ENCODE results near the gene DUSP22.
"Not testable (repeated sequence)": the region's sequence is repeated elsewhere in the genome, so short reads cannot be mapped to it uniquely, and the experiment has no call there.

The DUSP22 gene

GRCh38 chr6:291697-292505 is at the start of gene DUSP22:
TSS of gene DUSP22 (plus strand) at chr6:292487. CDS start at chr6:292540, 53 bp downstream.
- DNase-seq, result no peak

GRCh38 chr6:246352-246751 is 45.9 kb upstream of the DUSP22 start:
- DNase-seq, result no peak

DNA sequence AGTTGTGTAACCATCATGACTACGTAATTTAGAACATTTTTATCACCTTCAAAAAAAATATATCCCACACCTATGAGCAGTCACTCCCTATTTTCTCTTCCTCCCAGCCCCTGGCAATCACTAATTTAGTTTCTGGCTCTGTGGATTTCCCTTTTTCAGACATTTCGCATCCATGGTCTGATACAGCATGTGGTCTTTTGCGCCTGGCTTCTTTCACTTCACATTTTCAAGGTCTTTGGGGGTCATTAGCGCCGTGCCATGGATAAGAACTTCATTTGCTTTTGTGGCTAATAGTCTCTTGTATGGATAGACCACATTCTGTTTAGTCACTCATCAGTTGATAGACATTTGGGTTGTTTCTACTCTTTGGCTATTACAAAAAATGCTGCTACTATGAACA is 44.9 kb upstream of the DUSP22 start:
- DNase-seq, result no peak

DNA sequence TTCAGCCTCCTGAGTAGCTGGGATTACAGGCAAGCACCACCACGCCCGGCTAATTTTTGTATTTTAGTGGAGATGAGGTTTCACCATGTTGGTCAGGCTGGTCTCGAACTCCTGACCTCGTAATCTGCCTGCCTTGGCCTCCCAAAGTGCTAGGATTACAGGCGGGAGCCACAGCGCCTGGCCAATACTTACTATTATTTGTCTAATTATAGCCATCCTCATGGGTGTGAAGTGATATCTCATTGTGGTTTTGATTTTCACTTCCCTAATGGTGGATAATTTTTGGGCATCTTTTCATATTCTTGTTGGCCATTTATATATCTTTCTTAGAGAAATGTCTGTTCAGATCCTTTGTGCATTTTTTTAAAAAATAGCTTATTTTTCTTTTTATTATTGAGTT is 44.2 kb upstream of the DUSP22 start:
- not testable (repeated sequence) for DNase-seq

- DNase-seq, result no peak
Observed at GRCh38 chr6:250676-251075, 41.6 kb upstream of the DUSP22 start.

DNA sequence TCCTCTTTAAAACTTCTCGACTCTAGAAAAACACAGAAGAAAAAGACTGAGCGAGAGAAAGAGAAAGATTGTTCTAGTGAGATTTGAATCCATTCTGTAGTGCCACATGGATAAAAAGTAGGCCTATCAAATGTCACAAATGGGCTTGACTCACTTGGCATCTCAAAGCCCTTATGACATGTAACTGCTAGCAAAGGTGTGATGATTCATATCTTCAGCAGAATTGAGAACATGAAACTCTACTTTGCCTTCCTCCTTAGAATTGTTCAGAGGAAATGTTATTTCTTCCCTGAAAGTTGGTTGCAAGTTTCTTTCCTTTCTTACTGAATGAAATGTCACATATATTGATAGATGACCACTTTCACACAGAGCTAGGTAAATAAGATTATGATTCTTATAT is 40.4 kb upstream of the DUSP22 start:
- DNase-seq, result no peak

GRCh38 chr6:252775-253535 is 39.3 kb upstream of the DUSP22 start:
- no peak for DNase-seq

DNA sequence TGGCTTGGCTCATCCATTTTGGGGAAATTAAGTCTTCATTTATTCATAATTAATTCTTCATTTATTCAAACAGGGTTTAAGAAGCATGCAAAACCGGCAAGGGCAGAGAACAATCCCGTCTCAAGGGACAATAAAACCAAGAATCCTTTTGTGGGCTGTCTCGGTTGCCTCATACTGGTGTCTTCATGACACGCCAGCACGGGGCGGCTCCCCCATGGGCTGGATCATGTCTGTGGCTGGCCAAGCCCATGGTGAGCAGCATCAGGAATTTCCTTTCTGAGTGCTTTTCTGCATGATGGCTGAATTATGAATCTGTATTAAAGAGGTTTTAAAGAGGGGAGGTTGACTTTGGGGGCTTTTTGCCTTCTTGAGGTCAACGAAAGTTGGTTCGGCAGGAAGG is 38.3 kb upstream of the DUSP22 start:
- no peak for DNase-seq

GRCh38 chr6:255041-255750 is 37.1 kb upstream of the DUSP22 start:
- DNase-seq, result no peak

DNA sequence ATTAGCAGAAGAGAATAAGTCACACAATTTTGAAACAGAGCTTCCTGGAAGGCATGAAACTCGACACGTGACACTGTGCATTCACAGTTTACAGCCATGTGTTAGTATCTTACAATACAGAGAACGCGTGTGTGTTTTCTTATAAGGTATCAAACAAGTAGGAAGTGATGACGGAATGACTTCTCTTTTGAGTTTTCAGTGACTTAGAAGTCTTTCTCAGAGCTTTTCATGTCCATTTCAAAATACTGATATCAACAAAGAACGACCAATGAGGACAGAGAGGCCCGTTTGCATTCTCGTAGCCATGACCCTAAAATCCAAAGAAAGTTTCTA is 36.6 kb upstream of the DUSP22 start:
- DNase-seq, result no peak

- no peak for DNase-seq
Observed at GRCh38 chr6:256169-256568, 36.1 kb upstream of the DUSP22 start.

- no peak for DNase-seq
Observed at GRCh38 chr6:257031-257725, 35.1 kb upstream of the DUSP22 start.

GRCh38 chr6:257774-258173 is 34.5 kb upstream of the DUSP22 start:
- DNase-seq, result no peak

- no peak for DNase-seq
Observed at GRCh38 chr6:259316-259715, 33.0 kb upstream of the DUSP22 start.

- DNase-seq, result no peak
Observed at GRCh38 chr6:259901-260508, 32.3 kb upstream of the DUSP22 start.

- no peak for DNase-seq
Observed at GRCh38 chr6:264626-265025, 27.7 kb upstream of the DUSP22 start.

GRCh38 chr6:268394-268935 is 23.8 kb upstream of the DUSP22 start:
- DNase-seq, result no peak

DNA sequence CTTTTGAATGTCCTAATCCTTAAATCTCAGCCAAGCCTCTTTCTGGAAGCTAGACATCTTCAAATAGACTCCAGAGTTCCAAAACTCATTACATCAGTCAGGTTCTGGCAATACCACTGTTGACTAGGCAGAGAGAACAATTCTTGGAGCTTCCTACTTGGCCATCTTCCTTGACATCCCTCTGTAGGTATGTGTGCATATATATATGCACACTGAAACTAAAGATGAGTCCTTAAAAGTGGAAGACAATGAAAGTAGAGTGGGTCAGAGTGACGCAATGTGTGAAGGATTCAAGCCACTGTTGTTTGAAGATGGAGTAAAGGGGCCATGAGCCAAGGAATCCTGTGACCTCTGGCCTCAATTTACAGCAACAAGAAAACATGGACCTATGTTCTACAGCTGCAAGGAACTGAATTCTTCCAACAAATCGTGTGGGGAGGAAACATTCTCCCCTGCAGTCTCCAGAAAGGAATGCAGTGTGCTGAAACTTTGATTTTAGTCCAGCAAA is 18.7 kb upstream of the DUSP22 start:
- no peak for DNase-seq

- no peak for DNase-seq
Observed at GRCh38 chr6:277746-278145, 14.5 kb upstream of the DUSP22 start.

GRCh38 chr6:278494-278893 is 13.8 kb upstream of the DUSP22 start:
- no peak for DNase-seq

DNA sequence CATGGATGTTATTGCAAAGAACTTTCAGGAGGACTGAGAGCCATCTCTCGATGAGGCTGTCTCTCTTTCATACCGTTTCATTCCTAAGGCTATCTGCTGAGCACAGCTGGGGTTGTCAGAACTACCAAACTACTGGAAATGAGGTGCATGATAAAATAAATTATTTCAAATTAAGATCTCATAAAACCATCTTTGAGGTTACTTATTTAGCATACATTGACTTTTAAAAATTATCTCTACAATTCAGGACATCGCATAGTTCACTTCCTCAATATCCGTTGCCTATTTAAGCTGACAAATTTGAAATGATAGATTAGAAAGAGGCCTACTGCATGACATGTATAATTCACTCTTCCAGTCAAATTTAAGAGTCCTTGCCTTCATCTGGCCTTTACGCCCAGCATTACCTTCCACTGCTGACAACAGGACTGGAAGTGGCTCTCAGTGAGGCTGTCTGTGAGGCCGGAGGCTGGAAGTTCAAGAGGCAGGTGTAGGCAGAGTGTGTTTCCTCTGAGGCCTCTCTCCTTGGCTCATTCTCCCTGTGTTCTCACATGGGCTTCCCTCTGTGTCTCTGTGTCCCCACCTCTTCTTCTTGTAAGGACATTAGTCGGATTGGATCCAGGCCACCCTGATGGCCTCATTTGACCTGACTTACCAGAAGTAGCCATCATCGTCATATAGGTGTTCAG is 12.8 kb upstream of the DUSP22 start:
- DNase-seq, result no peak

All from NCI-H446 treated with DMSO at 0.1 percent for 48 hours (cell line).